ENCODE measurements around the gene CA12.

CA12 gene

DNA sequence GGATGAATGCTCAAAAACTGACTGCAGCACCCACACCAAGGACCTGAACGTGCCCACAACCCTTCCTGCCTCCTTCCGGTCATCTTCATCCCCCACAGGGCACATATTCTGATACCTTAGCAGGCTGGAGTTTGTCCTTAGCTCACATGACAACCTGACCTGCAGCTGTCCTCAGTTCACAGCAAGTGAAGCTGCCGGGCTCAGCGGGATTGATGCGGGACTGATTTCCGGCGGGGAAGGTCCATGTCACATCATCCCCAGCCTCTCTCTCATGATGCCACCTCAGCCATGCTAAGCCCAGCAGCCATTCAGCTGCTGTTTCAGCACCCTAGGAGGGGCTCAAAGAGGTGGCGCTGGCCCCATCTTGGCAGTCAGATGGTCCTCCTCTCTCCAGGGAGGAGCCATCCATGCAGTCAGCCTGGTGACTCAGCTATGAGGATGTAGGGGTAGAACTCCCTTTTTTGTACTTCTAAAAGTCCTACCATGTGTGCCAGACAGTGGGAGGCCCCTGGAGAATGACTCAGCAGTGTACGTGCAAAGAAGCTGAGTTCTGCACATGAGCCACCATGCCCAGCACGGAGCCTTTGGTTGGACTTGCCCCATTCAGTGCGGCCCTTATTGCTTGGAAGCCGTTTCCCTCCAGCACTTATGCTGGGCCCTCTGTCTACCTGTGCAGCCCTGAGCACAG, 9.5 kb downstream of the CA12 start:
- peaks cover 18% of the 10 kb centered on the region for H3K27me3 ChIP-seq
- TF ChIP-seq CTCF (IDR thresholded peaks at IDR 0.05; ENCODE audit: low read depth, low read length), result no peak
- no peaks in the 10 kb centered on the region for H3K4me1 ChIP-seq
- no peaks in the 10 kb centered on the region for H3K9me3 ChIP-seq
- no peak for DNase-seq
- H3K4me3 ChIP-seq (ENCODE audit: low read depth, low read length), result no peak overlapping the region
- H3K36me3 ChIP-seq, result no peaks in the 10 kb centered on the region

GRCh38 chr15:63371297-63371918, 10.2 kb downstream of the CA12 start:
- DNase-seq, result no peak
- no peaks in the 10 kb centered on the region for H3K4me1 ChIP-seq

GRCh38 chr15:63370764-63371163, 10.9 kb downstream of the CA12 start:
- Histone ChIP-seq H3K9me3 (no peaks in the 10 kb centered on the region), H3K36me3 (no peaks in the 10 kb centered on the region), H3K27me3 (peaks cover 9% of the 10 kb centered on the region), H3K4me3 (ENCODE audit: low read depth, low read length) (no peak overlapping the region), H3K4me1 (no peaks in the 10 kb centered on the region)
- no peak for TF ChIP-seq CTCF (IDR thresholded peaks at IDR 0.05; ENCODE audit: low read depth, low read length)
- DNase-seq, result no peak

More at GRCh38 chr15:63371297-63371918, 10.2 kb downstream of the CA12 start:
- Histone ChIP-seq H3K36me3 (no peaks in the 10 kb centered on the region), H3K4me3 (ENCODE audit: low read depth, low read length) (no peak overlapping the region), H3K9me3 (no peaks in the 10 kb centered on the region), H3K27me3 (peaks cover 14% of the 10 kb centered on the region)
- TF ChIP-seq CTCF (IDR thresholded peaks at IDR 0.05; ENCODE audit: low read depth, low read length), result no peak

DNA sequence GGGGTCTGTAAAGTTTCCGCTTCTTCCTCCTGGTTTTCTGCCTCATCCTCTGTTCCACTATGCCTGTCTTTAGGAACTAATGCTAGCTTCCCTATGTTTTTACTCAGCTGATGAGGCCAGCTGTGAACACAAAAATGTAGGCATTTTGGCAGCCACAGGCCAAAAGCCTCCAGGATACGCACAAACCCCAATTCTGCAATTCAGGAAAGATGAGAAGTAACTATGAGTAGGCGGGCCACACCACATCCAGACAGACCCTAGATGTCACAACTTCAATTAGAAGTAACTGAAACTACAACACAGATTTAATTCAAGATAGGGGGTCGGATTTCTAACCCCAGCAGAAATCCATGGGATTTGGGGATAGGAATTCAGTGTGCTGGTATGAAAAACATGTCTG, 11.9 kb downstream of the CA12 start:
- Histone ChIP-seq H3K4me1 (no peaks in the 10 kb centered on the region), H3K36me3 (no peaks in the 10 kb centered on the region)
- DNase-seq, result no peak

GRCh38 chr15:63369296-63369695, 12.3 kb downstream of the CA12 start:
- Histone ChIP-seq H3K27me3 (peaks cover 23% of the 10 kb centered on the region), H3K9me3 (no peaks in the 10 kb centered on the region), H3K36me3 (no peaks in the 10 kb centered on the region), H3K4me3 (ENCODE audit: low read depth, low read length) (no peak overlapping the region), H3K4me1 (no peaks in the 10 kb centered on the region)
- DNase-seq, result no peak
- TF ChIP-seq CTCF (IDR thresholded peaks at IDR 0.05; ENCODE audit: low read depth, low read length), result no peak

More for the DNA sequence above, 11.9 kb downstream of the CA12 start:
- H3K27me3 ChIP-seq, result peaks cover 18% of the 10 kb centered on the region
- no peak for TF ChIP-seq CTCF (IDR thresholded peaks at IDR 0.05; ENCODE audit: low read depth, low read length)
- H3K9me3 ChIP-seq, result no peaks in the 10 kb centered on the region
- H3K4me3 ChIP-seq (ENCODE audit: low read depth, low read length), result no peak overlapping the region

DNA sequence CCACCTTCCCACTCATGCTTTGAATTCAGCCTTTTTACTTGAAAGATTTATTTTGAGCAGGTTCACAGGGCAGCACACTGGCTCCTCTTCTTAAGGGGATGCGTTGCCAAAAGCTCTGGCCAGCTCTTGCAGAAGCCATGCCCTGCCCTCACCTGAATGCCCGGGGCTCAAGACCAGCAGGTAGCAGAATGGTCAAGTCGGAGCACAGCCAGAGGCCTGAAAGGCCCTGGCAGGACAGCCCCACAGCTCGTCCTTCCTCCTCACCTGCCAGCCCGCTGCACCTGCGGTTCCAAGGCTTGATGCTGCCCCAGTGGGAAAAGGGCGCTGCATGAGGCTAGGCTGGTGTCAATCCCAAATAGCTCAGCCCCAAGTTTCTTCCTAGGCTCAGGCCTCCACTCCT, 13.1 kb downstream of the CA12 start:
- Histone ChIP-seq H3K4me1 (no peaks in the 10 kb centered on the region), H3K36me3 (no peaks in the 10 kb centered on the region), H3K4me3 (ENCODE audit: low read depth, low read length) (no peak overlapping the region), H3K9me3 (no peaks in the 10 kb centered on the region), H3K27me3 (peaks cover 28% of the 10 kb centered on the region)
- DNase-seq, result no peak
- TF ChIP-seq CTCF (IDR thresholded peaks at IDR 0.05; ENCODE audit: low read depth, low read length), result no peak
